ENCODE results near the gene RIBC2.
"Not testable (repeated sequence)": the region's sequence is repeated elsewhere in the genome, so short reads cannot be mapped to it uniquely, and the experiment has no call there.

GRCh38 chr22:45436871-45437517, 23.5 kb downstream of the RIBC2 start:
- TF ChIP-seq POLR2A (IDR thresholded peaks at IDR 0.05) = not testable (repeated sequence)
- TF ChIP-seq CTCF (IDR thresholded peaks at IDR 0.05) = peak in 1 of 12 donors; percentile 17
